Gastroesophageal sphincter (tissue), 4 donors: ENCODE results near the gene THSD7A. TPM values are rescaled to one million over a fixed set of nuclear protein-coding genes. Genes with fewer than 3 reads are reported as not detected.

Source experiments
- ATAC-seq: fragments of 150-250 bp; one replicate; pipeline ENCODE4 v1.9.1; 2016; ENCODE audit warnings: mild to moderate bottlenecking, moderate library complexity
- H3K27ac ChIP-seq, 4 donors: fragments of 200-600 bp; sonication (generic) in 3 of 4; 1 replicate in 3 of 4; 2 replicates in 1 of 4; pipeline ENCODE4 v1.5.1; 2016 to 2019
- H3K27me3 ChIP-seq: fragments of 200-600 bp; sonication (generic); one replicate; pipeline ENCODE4 v1.5.1; 2019
- H3K36me3 ChIP-seq, 2 donors: fragments of 200-600 bp; sonication (generic); one replicate each; pipeline ENCODE4 v1.5.1; 2019; ENCODE audit warnings: control low read depth in 1 of 2
- H3K4me1 ChIP-seq, 3 donors: fragments of 200-600 bp; sonication (generic); 1 replicate in 2 of 3; 2 replicates in 1 of 3; pipeline ENCODE4 v1.5.1; 2016 to 2019; ENCODE audit warnings: control low read depth in 2 of 3
- H3K4me3 ChIP-seq, 2 donors: fragments of 200-600 bp; sonication (generic); one replicate each; pipeline ENCODE4 v1.5.1; 2019; ENCODE audit warnings: mild to moderate bottlenecking in 1 of 2, moderate library complexity in 1 of 2
- H3K9me3 ChIP-seq, 3 donors: fragments of 200-600 bp; sonication (generic); one replicate each; pipeline ENCODE4 v1.5.1; 2017 to 2019; ENCODE audit warnings: control low read depth in 2 of 3
- EP300 ChIP-seq: sonication (generic); formaldehyde crosslinking; IDR thresholded peaks from one replicate; pipeline ENCODE4 v1.6.1; 2017; ENCODE audit warnings: antibody characterized with exemption, mild to moderate bottlenecking
- POLR2A ChIP-seq, 2 donors: fragments of 450-650 bp; IDR thresholded peaks; one replicate each; pipeline ENCODE4 v1.6.1; 2017; ENCODE audit warnings: antibody characterized with exemption in 2 of 2, mild to moderate bottlenecking in 2 of 2, moderate library complexity in 1 of 2
- POLR2AphosphoS5 ChIP-seq: sonication (generic); formaldehyde crosslinking; IDR thresholded peaks from one replicate; pipeline ENCODE4 v1.6.1; 2017; ENCODE audit warnings: antibody characterized with exemption
- WGBS, 2 donors: methylation state at CpG; one replicate each; pipeline ENCODE4 v1.1.5; 2018; ENCODE audit warnings: low coverage in 1 of 2; 5-methylcytosine and 5-hydroxymethylcytosine counted together
- total RNA-seq, 4 donors: library from RNA; depleted of rRNA; stranded (reverse); fragments of >200 nt; gene quantifications; one replicate each; pipeline ENCODE4 v1.1.0, GENCODE V29; 2016
- TF ChIP-seq, protein P1 (sequence below), 4 experiments: fragments of 200-600 bp in 2 of 4; fragments of 450-650 bp in 2 of 4; sonication (generic) in 1 of 4; IDR thresholded peaks; one replicate each; pipeline ENCODE4 v1.5.1; 2017 to 2019; ENCODE audit warnings: antibody characterized with exemption in 4 of 4, mild to moderate bottlenecking in 2 of 4, moderate library complexity in 2 of 4

Gene THSD7A
- total RNA-seq, 4 donors from 2014 or later: 2.9 to 6.2 (median 3.9) TPM

DNA sequence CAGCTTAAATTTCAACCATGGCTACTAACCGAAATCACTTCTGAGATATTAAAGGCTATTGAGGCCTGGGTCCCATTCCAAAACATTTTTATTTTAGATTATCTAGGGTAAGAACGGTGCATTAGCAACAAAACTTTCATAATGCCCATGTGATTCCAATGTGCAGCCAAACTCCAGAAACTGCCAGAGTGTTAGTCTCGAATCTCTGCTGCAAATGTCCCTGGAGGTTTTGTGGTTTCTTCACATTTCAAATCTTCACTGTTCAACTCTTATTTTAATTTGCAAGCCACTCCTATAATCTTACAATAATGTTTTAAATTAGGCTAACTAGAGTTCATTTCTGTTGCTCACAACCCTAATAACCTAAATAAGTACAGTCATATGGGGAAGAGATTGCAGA is 501.3 kb downstream of the THSD7A start:
- H3K27ac ChIP-seq: no peak overlapping the region
- peaks cover 0 to 5% (median 0%) of the 10 kb centered on the region in 3 donors for H3K9me3 ChIP-seq
- ATAC-seq: no peak
- TF ChIP-seq POLR2AphosphoS5: no peak
- TF ChIP-seq, protein P1, sequence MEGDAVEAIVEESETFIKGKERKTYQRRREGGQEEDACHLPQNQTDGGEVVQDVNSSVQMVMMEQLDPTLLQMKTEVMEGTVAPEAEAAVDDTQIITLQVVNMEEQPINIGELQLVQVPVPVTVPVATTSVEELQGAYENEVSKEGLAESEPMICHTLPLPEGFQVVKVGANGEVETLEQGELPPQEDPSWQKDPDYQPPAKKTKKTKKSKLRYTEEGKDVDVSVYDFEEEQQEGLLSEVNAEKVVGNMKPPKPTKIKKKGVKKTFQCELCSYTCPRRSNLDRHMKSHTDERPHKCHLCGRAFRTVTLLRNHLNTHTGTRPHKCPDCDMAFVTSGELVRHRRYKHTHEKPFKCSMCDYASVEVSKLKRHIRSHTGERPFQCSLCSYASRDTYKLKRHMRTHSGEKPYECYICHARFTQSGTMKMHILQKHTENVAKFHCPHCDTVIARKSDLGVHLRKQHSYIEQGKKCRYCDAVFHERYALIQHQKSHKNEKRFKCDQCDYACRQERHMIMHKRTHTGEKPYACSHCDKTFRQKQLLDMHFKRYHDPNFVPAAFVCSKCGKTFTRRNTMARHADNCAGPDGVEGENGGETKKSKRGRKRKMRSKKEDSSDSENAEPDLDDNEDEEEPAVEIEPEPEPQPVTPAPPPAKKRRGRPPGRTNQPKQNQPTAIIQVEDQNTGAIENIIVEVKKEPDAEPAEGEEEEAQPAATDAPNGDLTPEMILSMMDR (IDR thresholded peaks at IDR 0.05): no peak
- no peak for TF ChIP-seq EP300
- no peak for TF ChIP-seq POLR2A (IDR thresholded peaks at IDR 0.05)
- WGBS, 2 donors: 66 to 71% methylated on average over 2 to 3 of the region's 3 CpGs
- H3K27me3 ChIP-seq: no peaks in the 10 kb centered on the region
- H3K4me1 ChIP-seq: no peaks in the 10 kb centered on the region
- H3K36me3 ChIP-seq: no peaks in the 10 kb centered on the region
- no peak overlapping the region for H3K4me3 ChIP-seq

DNA sequence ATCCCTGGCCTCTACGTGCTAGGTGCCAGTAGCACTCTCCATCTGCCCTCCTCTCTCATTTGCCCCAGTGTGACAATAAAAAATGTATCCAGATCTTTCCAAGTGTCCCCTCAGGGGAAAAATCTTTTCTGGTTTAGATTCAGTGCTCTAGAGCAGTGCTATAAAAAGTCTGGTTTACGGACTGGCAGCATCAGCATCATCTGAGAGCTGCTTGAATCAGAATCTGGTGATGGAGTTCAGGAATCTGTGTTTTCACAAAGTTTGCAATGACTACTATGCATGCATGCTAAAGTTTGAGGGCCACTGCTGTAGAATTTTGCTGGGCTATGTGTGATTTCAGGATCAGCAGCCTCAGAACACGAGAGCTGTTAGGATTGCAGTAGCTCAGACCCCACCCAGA is 501.8 kb downstream of the THSD7A start:
- TF ChIP-seq POLR2AphosphoS5 (no peak), EP300 (no peak)
- TF ChIP-seq, protein P1 (IDR thresholded peaks at IDR 0.05): no peak
- Histone ChIP-seq H3K4me1 (no peaks in the 10 kb centered on the region), H3K9me3 (peaks cover 0 to 5% (median 0%) of the 10 kb centered on the region in 3 donors), H3K36me3 (no peaks in the 10 kb centered on the region), H3K27ac (no peak overlapping the region), H3K27me3 (no peaks in the 10 kb centered on the region), H3K4me3 (no peak overlapping the region)
- no peak for ATAC-seq
- whole genome bisulfite sequencing, 2 donors: 75 to 88% methylated on average over 1 to 3 of the region's 3 CpGs

DNA sequence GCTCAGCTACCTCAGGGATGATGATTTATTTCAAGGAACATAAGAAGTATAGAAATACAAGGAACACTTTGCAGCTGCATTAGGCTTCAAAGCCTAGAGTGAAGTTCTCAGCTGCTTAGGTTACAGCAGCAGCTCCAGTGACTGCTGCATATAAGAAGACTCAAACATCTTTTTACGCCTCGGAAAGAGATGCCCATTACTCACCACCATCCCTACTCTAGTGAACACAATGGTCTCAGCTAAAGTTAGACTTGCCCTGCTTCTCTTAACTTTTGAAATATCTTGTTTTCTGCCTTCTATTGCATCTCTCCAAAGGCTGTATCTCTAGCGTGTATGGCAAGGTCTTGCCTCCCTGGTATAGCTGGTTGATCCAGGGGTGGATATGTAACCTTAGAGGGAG is 502.4 kb downstream of the THSD7A start:
- Histone ChIP-seq H3K27ac (no peak overlapping the region), H3K36me3 (no peaks in the 10 kb centered on the region)
- 78 to 84% methylated on average over 3 of the region's 3 CpGs for WGBS, 2 donors

DNA sequence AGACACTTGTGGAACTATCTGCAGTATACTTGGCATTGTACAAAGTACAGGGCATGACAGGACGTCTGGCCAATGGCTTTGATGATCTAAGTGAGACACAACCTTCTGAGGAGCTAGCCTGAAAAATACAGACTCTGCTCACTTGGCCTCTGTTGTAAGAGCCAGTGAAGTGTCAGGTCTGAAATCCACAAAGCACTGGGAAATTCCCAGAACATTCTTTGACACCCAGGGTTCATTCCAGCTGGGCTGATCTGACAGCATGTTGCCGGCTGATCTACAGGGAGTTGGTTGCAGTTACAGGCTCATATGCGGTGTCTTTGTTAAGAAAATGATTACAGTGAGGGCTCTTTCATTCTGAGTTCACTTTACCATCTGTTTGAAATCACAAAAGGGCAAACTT is 503.7 kb downstream of the THSD7A start:
- Histone ChIP-seq H3K36me3 (no peaks in the 10 kb centered on the region), H3K27me3 (no peaks in the 10 kb centered on the region), H3K27ac (no peak overlapping the region), H3K4me1 (no peaks in the 10 kb centered on the region), H3K4me3 (no peak overlapping the region), H3K9me3 (peaks cover 0 to 5% (median 0%) of the 10 kb centered on the region in 3 donors)
- TF ChIP-seq EP300: no peak
- TF ChIP-seq POLR2AphosphoS5: no peak
- no peak for ATAC-seq
- 20 to 27% methylated on average over 2 to 3 of the region's 3 CpGs for WGBS, 2 donors

More for the DNA sequence above, 502.4 kb downstream of the THSD7A start:
- peaks cover 0 to 5% (median 0%) of the 10 kb centered on the region in 3 donors for H3K9me3 ChIP-seq
- ATAC-seq: no peak
- no peak overlapping the region for H3K4me3 ChIP-seq
- no peaks in the 10 kb centered on the region for H3K27me3 ChIP-seq
- no peak for TF ChIP-seq POLR2A (IDR thresholded peaks at IDR 0.05)
- TF ChIP-seq EP300: no peak
- no peak for TF ChIP-seq POLR2AphosphoS5
- TF ChIP-seq, protein P1 (IDR thresholded peaks at IDR 0.05): no peak
- H3K4me1 ChIP-seq: no peaks in the 10 kb centered on the region

DNA sequence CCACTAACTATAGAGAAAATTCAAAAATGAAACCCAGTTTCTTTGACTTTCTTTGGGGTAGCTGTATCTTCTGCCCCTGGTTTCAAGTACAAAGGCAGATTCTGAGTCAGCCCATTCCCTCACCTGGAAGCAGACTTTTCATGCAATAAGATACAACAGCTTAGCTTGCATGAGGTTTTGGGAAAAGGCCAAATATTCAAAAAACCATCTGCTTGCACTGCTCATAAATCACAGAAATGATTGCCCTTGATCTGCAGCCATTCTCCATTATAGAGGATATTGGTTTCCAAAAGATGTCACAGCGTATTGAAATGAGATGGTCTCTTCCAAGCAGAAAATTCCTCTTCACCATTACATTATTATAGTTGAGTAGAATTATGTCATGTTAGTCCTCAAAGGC is 504.4 kb downstream of the THSD7A start:
- no peak for ATAC-seq
- no peak for TF ChIP-seq POLR2AphosphoS5
- TF ChIP-seq, protein P1 (IDR thresholded peaks at IDR 0.05): no peak
- TF ChIP-seq POLR2A (IDR thresholded peaks at IDR 0.05): no peak
- TF ChIP-seq EP300: no peak
- Histone ChIP-seq H3K27me3 (no peaks in the 10 kb centered on the region), H3K4me1 (no peaks in the 10 kb centered on the region), H3K27ac (no peak overlapping the region), H3K4me3 (no peak overlapping the region), H3K36me3 (no peaks in the 10 kb centered on the region), H3K9me3 (peaks cover 0 to 5% (median 0%) of the 10 kb centered on the region in 3 donors)
- 71 to 100% methylated on average over 1 of the region's 1 CpG for WGBS, 2 donors
